IMR-90 (cell line): ENCODE results near the gene FNDC11. TPM values are rescaled to one million over a fixed set of nuclear protein-coding genes. Genes with fewer than 3 reads are reported as not detected.

ENCODE experiments used
- ATAC-seq: fragments of 200-7000 bp; cut with Tn5 transposase; 2 replicates; pipeline ENCODE4 v1.9.1; 2020; ENCODE audit warnings: low read depth, mild to moderate bottlenecking, moderate library complexity
- BruUV-seq: library from RNA; stranded (reverse); fragments of 400-500 nt; replicated peaks from 2 replicates; lab custom pipeline; 2021; lab: Mats Ljungman, UMichigan
- CTCF ChIA-PET: fragments of 300-600 bp; formaldehyde crosslinking; extraction: SDS; loops from one replicate; lab custom pipeline; 2021; ENCODE audit warnings: antibody characterized with exemption; lab: Yijun Ruan, JAX
- POLR2A ChIA-PET: fragments of 300-600 bp; sonication (Branson Sonifier 250); formaldehyde crosslinking; loops from one replicate; lab custom pipeline; 2022; ENCODE audit warnings: antibody characterized with exemption; ENCODE audit not compliant: unreplicated experiment; lab: Charles Lee
- DNase-seq: peaks from one replicate; pipeline ENCODE4 v3.0.0; 2013
- H2AFZ ChIP-seq: replicated peaks from 2 replicates; pipeline ENCODE3; 2013; ENCODE audit warnings: low read length, mild to moderate bottlenecking; ENCODE audit not compliant: poor library complexity
- H2AK5ac ChIP-seq: 2 replicates; pipeline ENCODE4 v1.6.1; 2013; ENCODE audit warnings: low read depth, low read length, inconsistent platforms
- H2AK9ac ChIP-seq: replicated peaks from 2 replicates; pipeline ENCODE3; 2013; ENCODE audit warnings: mild to moderate bottlenecking, low read depth, low read length, moderate library complexity; ENCODE audit not compliant: poor library complexity
- H2BK120ac ChIP-seq: 2 replicates; pipeline ENCODE4 v1.6.1; 2013; ENCODE audit warnings: low read depth, low read length, inconsistent platforms
- H2BK15ac ChIP-seq: 3 replicates; pipeline ENCODE4 v1.6.1; 2013; ENCODE audit warnings: low read depth, low read length, inconsistent platforms
- H2BK20ac ChIP-seq: 2 replicates; pipeline ENCODE4 v1.6.1; 2013; ENCODE audit warnings: low read depth, mild to moderate bottlenecking, inconsistent platforms, low read length, moderate library complexity
- H2BK5ac ChIP-seq: 2 replicates; pipeline ENCODE4 v1.6.1; 2013; ENCODE audit warnings: mild to moderate bottlenecking, low read depth, low read length, inconsistent platforms; ENCODE audit not compliant: poor library complexity, severe bottlenecking
- H3K14ac ChIP-seq: replicated peaks from 2 replicates; pipeline ENCODE4 v1.6.1; 2013; ENCODE audit warnings: low read depth, low read length, inconsistent platforms
- H3K18ac ChIP-seq: 2 replicates; pipeline ENCODE4 v1.6.1; 2013; ENCODE audit warnings: low read depth, low read length, control low read depth
- H3K23ac ChIP-seq: 2 replicates; pipeline ENCODE4 v1.6.1; 2013; ENCODE audit warnings: low read depth, low read length, inconsistent platforms
- H3K27ac ChIP-seq: 2 replicates; pipeline ENCODE4 v1.5.1; 2013; ENCODE audit warnings: mild to moderate bottlenecking, control low read depth, low read length; ENCODE audit not compliant: insufficient read depth
- H3K27me3 ChIP-seq: 2 replicates; pipeline ENCODE4 v1.6.1; 2013; ENCODE audit warnings: low read length; ENCODE audit not compliant: control insufficient read depth, insufficient read depth
- H3K36me3 ChIP-seq: 2 replicates; pipeline ENCODE4 v1.6.1; 2013; ENCODE audit warnings: low read length, mixed read lengths; ENCODE audit not compliant: control insufficient read depth, insufficient read depth
- H3K4ac ChIP-seq: 2 replicates; pipeline ENCODE4 v1.6.1; 2013; ENCODE audit warnings: low read depth, low read length, inconsistent platforms
- H3K4me1 ChIP-seq: 2 replicates; pipeline ENCODE4 v1.6.1; 2013; ENCODE audit warnings: low read length, mixed read lengths; ENCODE audit not compliant: control insufficient read depth, insufficient read depth
- H3K4me2 ChIP-seq: 2 replicates; pipeline ENCODE4 v1.6.1; 2013; ENCODE audit warnings: low read depth, mild to moderate bottlenecking, control low read depth, low read length, moderate library complexity
- H3K4me3 ChIP-seq: 2 replicates; pipeline ENCODE4 v1.5.1; 2013; ENCODE audit warnings: low read depth, mild to moderate bottlenecking, control low read depth, low read length, moderate library complexity; ENCODE audit not compliant: insufficient read depth
- H3K56ac ChIP-seq: 2 replicates; pipeline ENCODE4 v1.6.1; 2013; ENCODE audit warnings: low read length, inconsistent platforms; ENCODE audit not compliant: insufficient read depth; ENCODE audit errors: extremely low read depth
- H3K79me1 ChIP-seq, 2 experiments: 2 replicates each; pipeline ENCODE4 v1.6.1; 2013; ENCODE audit warnings: low read length in 2 of 2, inconsistent platforms in 1 of 2, low read depth in 1 of 2
- H3K9ac ChIP-seq: 2 replicates; pipeline ENCODE4 v1.6.1; 2013; ENCODE audit warnings: low read depth, low read length, control low read depth
- H3K9me1 ChIP-seq: 2 replicates; pipeline ENCODE4 v1.6.1; 2013; ENCODE audit warnings: low read length, inconsistent platforms; ENCODE audit not compliant: insufficient read depth
- H3K9me3 ChIP-seq: 2 replicates; pipeline ENCODE4 v1.6.1; 2013; ENCODE audit warnings: low read length; ENCODE audit not compliant: control insufficient read depth, insufficient read depth
- H4K20me1 ChIP-seq: 2 replicates; pipeline ENCODE4 v1.6.1; 2013; ENCODE audit warnings: low read length, inconsistent platforms; ENCODE audit not compliant: insufficient read depth
- H4K5ac ChIP-seq: 2 replicates; pipeline ENCODE4 v1.6.1; 2013; ENCODE audit warnings: mild to moderate bottlenecking, low read depth, low read length, control low read depth
- H4K8ac ChIP-seq, 2 experiments: 2 replicates each; pipeline ENCODE4 v1.6.1; 2013; ENCODE audit warnings: low read depth in 2 of 2, low read length in 2 of 2, control low read depth in 1 of 2, inconsistent platforms in 1 of 2
- H4K91ac ChIP-seq: 2 replicates; pipeline ENCODE4 v1.6.1; 2013; ENCODE audit warnings: low read depth, low read length, inconsistent platforms; ENCODE audit not compliant: insufficient read depth
- BHLHE40 ChIP-seq: fragments of 150-350 bp; IDR thresholded peaks from 2 replicates; pipeline ENCODE4 v1.6.1; 2016; ENCODE audit warnings: mild to moderate bottlenecking, low read depth, low read length
- CEBPB ChIP-seq: IDR thresholded peaks from 2 replicates; pipeline ENCODE4 v1.6.1; 2012; ENCODE audit warnings: low read depth, low read length, improper control_type of control experiment
- FOS ChIP-seq: fragments of 150-350 bp; IDR thresholded peaks from 2 replicates; pipeline ENCODE4 v1.6.1; 2016; ENCODE audit warnings: low read depth, low read length
- MAFK ChIP-seq: IDR thresholded peaks from 2 replicates; pipeline ENCODE4 v1.6.1; 2012; ENCODE audit warnings: low read depth, low read length, improper control_type of control experiment
- MXI1 ChIP-seq: IDR thresholded peaks from 2 replicates; pipeline ENCODE4 v1.6.1; 2012; ENCODE audit warnings: low read depth, mild to moderate bottlenecking, low read length, moderate library complexity, borderline replicate concordance
- NFE2L2 ChIP-seq: fragments of 150-350 bp; IDR thresholded peaks from 2 replicates; pipeline ENCODE4 v1.6.1; 2016; ENCODE audit warnings: low read depth, mild to moderate bottlenecking, low read length
- POLR2A ChIP-seq: IDR thresholded peaks from 2 replicates; pipeline ENCODE4 v1.6.1; 2012; ENCODE audit warnings: mild to moderate bottlenecking, low read depth, low read length
- RAD21 ChIP-seq: IDR thresholded peaks from 2 replicates; pipeline ENCODE4 v1.6.1; 2012; ENCODE audit warnings: low read length, improper control_type of control experiment
- RCOR1 ChIP-seq: IDR thresholded peaks from 2 replicates; pipeline ENCODE4 v1.6.1; 2012; ENCODE audit warnings: mild to moderate bottlenecking, low read length, improper control_type of control experiment; ENCODE audit not compliant: insufficient replicate concordance
- RFX5 ChIP-seq: IDR thresholded peaks from 2 replicates; pipeline ENCODE4 v1.8.0; 2012; ENCODE audit warnings: low read depth, mild to moderate bottlenecking, low read length, moderate library complexity
- SMC3 ChIP-seq: fragments of 150-350 bp; IDR thresholded peaks from 2 replicates; pipeline ENCODE4 v1.6.1; 2016; ENCODE audit warnings: low read depth, mild to moderate bottlenecking, antibody characterized with exemption, low read length, moderate library complexity
- USF2 ChIP-seq: fragments of 150-350 bp; IDR thresholded peaks from 2 replicates; pipeline ENCODE4 v1.6.1; 2017; ENCODE audit warnings: mild to moderate bottlenecking, antibody characterized with exemption, low read length, low read depth
- WGBS, 2 experiments: methylation state at CpG; one replicate each; pipeline versions ENCODE4 v1.1.5 to v1.1.7; 2013; ENCODE audit warnings: missing lambda C conversion rate in 2 of 2; ENCODE audit not compliant: insufficient read length in 1 of 2; ENCODE audit errors: extremely low coverage in 2 of 2; 5-methylcytosine and 5-hydroxymethylcytosine counted together
- dilution Hi-C: fragments of 300-500 bp; cut with HindIII; formaldehyde crosslinking; loops from one replicate; pipeline ENCODE4 v1.14.3; 2018; ENCODE audit warnings: low sequenced_read_pairs; ENCODE audit not compliant: unreplicated experiment
- in situ Hi-C: fragments of 300-500 bp; cut with MboI; formaldehyde crosslinking; loops from 3 replicates; pipeline ENCODE4 v1.14.3; 2019; ENCODE audit warnings: low sequenced_read_pairs, inconsistent platforms, mixed read lengths
- intact Hi-C: fragments of 100-400 bp; cut with micrococcal nuclease; formaldehyde crosslinking; loops from 2 replicates; pipeline ENCODE4 v1.10.0; 2022
- polyA plus RNA-seq, 3 experiments: library from polyadenylated mRNA; depleted of rRNA; stranded (reverse); fragments of >200 nt; gene quantifications; 2 replicates each; pipeline ENCODE4 v1.2.3, GENCODE V29; 2012; ENCODE audit warnings: low replicate concordance in 1 of 3
- total RNA-seq: library from RNA; depleted of rRNA; stranded (reverse); fragments of >200 nt; gene quantifications from 2 replicates; pipeline ENCODE4 v1.2.3, GENCODE V29; 2012
- TF ChIP-seq, protein P1 (sequence below): fragments of 150-350 bp; IDR thresholded peaks from 2 replicates; pipeline ENCODE4 v1.6.1; 2016; ENCODE audit warnings: low read depth, mild to moderate bottlenecking, low read length, moderate library complexity, borderline replicate concordance
- TF ChIP-seq, protein P2 (sequence below): conservative IDR thresholded peaks from 2 replicates; pipeline ENCODE4 v1.5.1; 2012; ENCODE audit warnings: mild to moderate bottlenecking, low read depth, low read length, improper control_type of control experiment

Gene FNDC11
- total and polyA plus RNA-seq, 2 of the 4 experiments (the other 2 are of a cell fraction) = 0.36 to 1.0 TPM

GRCh38 chr20:63556873-63557478 lies 3.0 kb downstream of the FNDC11 start:
- H3K27me3 ChIP-seq = no peaks in the 10 kb centered on the region
- H3K4ac ChIP-seq = no peak overlapping the region
- H3K9me3 ChIP-seq = no peaks in the 10 kb centered on the region
- no peaks in the 10 kb centered on the region; the same call in 1 of the 2 replicates for H4K20me1 ChIP-seq
- H2BK5ac ChIP-seq = no peak overlapping the region
- H3K36me3 ChIP-seq = peaks cover 22% of the 10 kb centered on the region
- ChIA-PET CTCF (no interaction called here), POLR2A (no interaction called here)
- H3K23ac ChIP-seq = no peak overlapping the region
- H2BK15ac ChIP-seq = no peak overlapping the region
- no peak overlapping the region for H3K27ac ChIP-seq
- TF ChIP-seq USF2 (no peak), MXI1 (no peak), POLR2A (no peak), MAFK (no peak), CEBPB (no peak), RCOR1 (no peak), RFX5 (no peak), BHLHE40 (no peak), SMC3 (no peak), NFE2L2 (no peak), FOS (no peak), RAD21 (no peak)
- TF ChIP-seq, protein P1, sequence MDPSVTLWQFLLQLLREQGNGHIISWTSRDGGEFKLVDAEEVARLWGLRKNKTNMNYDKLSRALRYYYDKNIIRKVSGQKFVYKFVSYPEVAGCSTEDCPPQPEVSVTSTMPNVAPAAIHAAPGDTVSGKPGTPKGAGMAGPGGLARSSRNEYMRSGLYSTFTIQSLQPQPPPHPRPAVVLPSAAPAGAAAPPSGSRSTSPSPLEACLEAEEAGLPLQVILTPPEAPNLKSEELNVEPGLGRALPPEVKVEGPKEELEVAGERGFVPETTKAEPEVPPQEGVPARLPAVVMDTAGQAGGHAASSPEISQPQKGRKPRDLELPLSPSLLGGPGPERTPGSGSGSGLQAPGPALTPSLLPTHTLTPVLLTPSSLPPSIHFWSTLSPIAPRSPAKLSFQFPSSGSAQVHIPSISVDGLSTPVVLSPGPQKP = no peak
- TF ChIP-seq, protein P2, sequence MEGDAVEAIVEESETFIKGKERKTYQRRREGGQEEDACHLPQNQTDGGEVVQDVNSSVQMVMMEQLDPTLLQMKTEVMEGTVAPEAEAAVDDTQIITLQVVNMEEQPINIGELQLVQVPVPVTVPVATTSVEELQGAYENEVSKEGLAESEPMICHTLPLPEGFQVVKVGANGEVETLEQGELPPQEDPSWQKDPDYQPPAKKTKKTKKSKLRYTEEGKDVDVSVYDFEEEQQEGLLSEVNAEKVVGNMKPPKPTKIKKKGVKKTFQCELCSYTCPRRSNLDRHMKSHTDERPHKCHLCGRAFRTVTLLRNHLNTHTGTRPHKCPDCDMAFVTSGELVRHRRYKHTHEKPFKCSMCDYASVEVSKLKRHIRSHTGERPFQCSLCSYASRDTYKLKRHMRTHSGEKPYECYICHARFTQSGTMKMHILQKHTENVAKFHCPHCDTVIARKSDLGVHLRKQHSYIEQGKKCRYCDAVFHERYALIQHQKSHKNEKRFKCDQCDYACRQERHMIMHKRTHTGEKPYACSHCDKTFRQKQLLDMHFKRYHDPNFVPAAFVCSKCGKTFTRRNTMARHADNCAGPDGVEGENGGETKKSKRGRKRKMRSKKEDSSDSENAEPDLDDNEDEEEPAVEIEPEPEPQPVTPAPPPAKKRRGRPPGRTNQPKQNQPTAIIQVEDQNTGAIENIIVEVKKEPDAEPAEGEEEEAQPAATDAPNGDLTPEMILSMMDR = no peak
- H2AK5ac ChIP-seq = no peak overlapping the region
- no TSS peak for BruUV-seq
- H3K9me1 ChIP-seq = no peaks in the 10 kb centered on the region
- intact Hi-C loops (no loop called here), in situ Hi-C loops (no loop called here), dilution Hi-C loops (no loop called here)
- ATAC-seq = no peak
- H3K56ac ChIP-seq = no peak overlapping the region
- H2BK20ac ChIP-seq = no peak overlapping the region
- 60% methylated on average over 15 of the region's 23 CpGs; no CpG with 5 or more reads in 1 of the 2 experiments for WGBS, 2 experiments
- no peak overlapping the region for H4K5ac ChIP-seq
- no peak overlapping the region for H3K4me3 ChIP-seq
- H2AFZ ChIP-seq = no peak overlapping the region
- H3K18ac ChIP-seq = no peak overlapping the region
- DNase-seq = no peak
- H3K4me2 ChIP-seq = no peak overlapping the region
- H4K91ac ChIP-seq = no peak overlapping the region
- no peaks in the 10 kb centered on the region for H3K79me1 ChIP-seq
- H2AK9ac ChIP-seq = peak overlapping the region; percentile 82
- no peak overlapping the region for H4K8ac ChIP-seq
- H3K9ac ChIP-seq = no peak overlapping the region
- H3K4me1 ChIP-seq = peaks cover 5% of the 10 kb centered on the region; the same call in 1 of the 2 replicates
- H3K14ac ChIP-seq = no peak overlapping the region
- no peak overlapping the region for H2BK120ac ChIP-seq
